Stomach smooth muscle (tissue), 2 donors: ENCODE measurements around the gene SLC30A7.
A peak's percentile ranks its signal among the peaks of the same experiment; 100 is the strongest.

Source experiments
- H3K27ac ChIP-seq: one replicate; pipeline ENCODE4 v1.7.0; 2013; ENCODE audit warnings: mild to moderate bottlenecking, low read length, inconsistent platforms
- H3K27me3 ChIP-seq, 2 donors: one replicate each; pipeline ENCODE4 v1.7.0; 2013; ENCODE audit warnings: low read length in 2 of 2; ENCODE audit not compliant: insufficient read depth in 2 of 2, control insufficient read depth in 1 of 2
- H3K36me3 ChIP-seq, 2 donors: one replicate each; pipeline ENCODE4 v1.7.0; 2013; ENCODE audit warnings: low read length in 2 of 2; ENCODE audit not compliant: control insufficient read depth in 2 of 2, insufficient read depth in 2 of 2
- H3K4me1 ChIP-seq: one replicate; pipeline ENCODE4 v1.7.0; 2013; ENCODE audit warnings: low read length; ENCODE audit not compliant: control insufficient read depth, insufficient read depth
- H3K4me3 ChIP-seq, 2 donors: one replicate each; pipeline ENCODE4 v1.7.0; 2013; ENCODE audit warnings: low read length in 2 of 2
- H3K9ac ChIP-seq, 2 donors: one replicate each; pipeline ENCODE4 v1.7.0; 2013; ENCODE audit warnings: low read length in 2 of 2, mild to moderate bottlenecking in 1 of 2
- H3K9me3 ChIP-seq, 2 donors: one replicate each; pipeline ENCODE4 v1.7.0; 2013; ENCODE audit warnings: low read length in 2 of 2; ENCODE audit not compliant: control insufficient read depth in 2 of 2
- donor health status: healthy.
- donor health status: Pancreatic carcinoma.

Gene SLC30A7

GRCh38 chr1:101004670-101005069 lies 108.8 kb downstream of the SLC30A7 start:
- Histone ChIP-seq H3K4me1 (no peaks in the 10 kb centered on the region), H3K36me3 (peaks cover 3 to 7% of the 10 kb centered on the region in 2 donors), H3K27me3 (no peaks in the 10 kb centered on the region), H3K4me3 (no peak overlapping the region), H3K9me3 (no peaks in the 10 kb centered on the region), H3K9ac (no peak overlapping the region), H3K27ac (no peak overlapping the region)

- no peak overlapping the region for H3K9ac ChIP-seq
- H3K4me1 ChIP-seq = no peaks in the 10 kb centered on the region
- no peaks in the 10 kb centered on the region for H3K27me3 ChIP-seq
- no peak overlapping the region for H3K27ac ChIP-seq
- no peaks in the 10 kb centered on the region for H3K9me3 ChIP-seq
- no peak overlapping the region for H3K4me3 ChIP-seq
- H3K36me3 ChIP-seq = peaks cover 3 to 7% of the 10 kb centered on the region in 2 donors
Measured at GRCh38 chr1:101005183-101005582, 109.3 kb downstream of the SLC30A7 start.

DNA sequence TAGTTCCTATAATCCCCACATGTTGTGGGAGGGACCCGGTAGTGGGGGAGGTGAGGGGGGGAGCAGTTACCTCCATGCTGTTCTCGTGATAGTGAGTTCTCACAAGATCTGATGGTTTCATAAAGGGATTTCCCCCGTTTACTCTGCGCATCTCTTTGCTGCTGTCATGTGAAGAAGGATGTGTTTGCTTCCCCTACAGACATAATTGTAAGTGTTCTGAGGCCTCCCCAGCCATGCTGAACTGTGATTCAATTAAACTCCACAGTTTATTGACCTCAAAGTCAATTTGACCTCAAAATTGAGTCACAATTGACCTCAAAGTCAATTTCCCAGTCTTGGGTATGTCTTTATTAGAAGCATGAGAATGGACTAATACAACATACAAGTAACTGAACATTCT lies 110.0 kb downstream of the SLC30A7 start:
- peaks cover 3 to 5% of the 10 kb centered on the region in 2 donors for H3K36me3 ChIP-seq
- no peak overlapping the region for H3K9ac ChIP-seq
- no peaks in the 10 kb centered on the region for H3K27me3 ChIP-seq
- no peaks in the 10 kb centered on the region for H3K9me3 ChIP-seq
- no peaks in the 10 kb centered on the region for H3K4me1 ChIP-seq
- H3K27ac ChIP-seq = no peak overlapping the region
- no peak overlapping the region for H3K4me3 ChIP-seq

- Histone ChIP-seq H3K4me3 (no peak overlapping the region), H3K4me1 (no peaks in the 10 kb centered on the region), H3K36me3 (peaks cover 0 to 3% of the 10 kb centered on the region in 2 donors), H3K9me3 (no peaks in the 10 kb centered on the region), H3K27me3 (no peaks in the 10 kb centered on the region), H3K9ac (no peak overlapping the region), H3K27ac (no peak overlapping the region)
Measured at GRCh38 chr1:101006553-101006952, 110.7 kb downstream of the SLC30A7 start.

DNA sequence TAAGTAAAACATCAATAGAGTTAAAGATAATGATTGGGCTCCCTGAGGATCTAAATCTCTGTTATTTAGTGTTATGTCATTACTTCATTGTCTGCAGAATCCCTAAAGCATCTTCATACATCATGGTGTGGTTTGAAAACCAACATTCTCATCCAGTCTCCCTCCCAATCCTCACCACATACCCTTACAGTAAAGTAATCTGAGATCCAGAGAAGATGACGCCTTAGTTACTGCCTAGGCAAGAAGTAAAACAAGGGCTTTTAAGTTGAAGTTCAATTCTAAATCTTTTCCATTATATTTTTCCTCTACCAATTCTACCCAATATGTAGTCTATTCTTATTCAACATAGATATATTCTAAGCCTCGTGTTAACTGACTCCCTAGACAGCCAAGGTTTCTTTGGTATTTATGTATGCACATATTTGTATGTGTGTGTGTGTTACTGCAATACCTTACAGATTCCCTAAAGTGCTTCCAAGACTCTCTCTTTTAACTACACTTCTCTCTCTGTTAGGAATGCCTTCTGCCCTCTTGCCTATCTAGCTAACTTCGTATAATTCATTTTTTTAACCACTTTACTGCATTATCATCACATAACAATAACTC lies 112.4 kb downstream of the SLC30A7 start:
- H3K36me3 ChIP-seq = peaks cover 0 to 3% of the 10 kb centered on the region in 2 donors
- H3K9ac ChIP-seq = no peak overlapping the region
- no peaks in the 10 kb centered on the region for H3K27me3 ChIP-seq
- H3K9me3 ChIP-seq = no peaks in the 10 kb centered on the region
- H3K27ac ChIP-seq = no peak overlapping the region
- no peak overlapping the region for H3K4me3 ChIP-seq
- H3K4me1 ChIP-seq = no peaks in the 10 kb centered on the region

DNA sequence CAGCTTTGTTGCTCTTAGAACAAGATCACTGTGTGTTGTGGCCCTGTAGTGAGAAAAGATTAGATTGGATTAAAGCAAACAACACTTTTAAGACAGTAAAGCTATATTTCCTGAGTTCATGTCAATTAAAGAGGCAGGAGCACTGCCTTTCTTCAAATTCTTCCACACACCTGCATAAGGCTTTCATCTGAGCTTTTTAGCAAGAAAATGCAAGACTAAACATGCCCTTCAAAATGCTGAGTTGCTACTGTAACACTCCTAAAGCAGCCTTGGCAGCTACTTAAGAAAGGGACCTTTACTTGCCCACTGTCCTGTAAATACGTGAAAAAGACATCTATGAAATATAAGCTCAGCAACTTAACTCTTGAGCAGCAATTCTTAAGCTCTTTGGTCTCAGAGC lies 117.9 kb downstream of the SLC30A7 start:
- Histone ChIP-seq H3K4me3 (no peak overlapping the region), H3K4me1 (no peaks in the 10 kb centered on the region), H3K27ac (no peak overlapping the region), H3K27me3 (no peaks in the 10 kb centered on the region), H3K9me3 (no peaks in the 10 kb centered on the region), H3K36me3 (no peaks in the 10 kb centered on the region), H3K9ac (no peak overlapping the region)

DNA sequence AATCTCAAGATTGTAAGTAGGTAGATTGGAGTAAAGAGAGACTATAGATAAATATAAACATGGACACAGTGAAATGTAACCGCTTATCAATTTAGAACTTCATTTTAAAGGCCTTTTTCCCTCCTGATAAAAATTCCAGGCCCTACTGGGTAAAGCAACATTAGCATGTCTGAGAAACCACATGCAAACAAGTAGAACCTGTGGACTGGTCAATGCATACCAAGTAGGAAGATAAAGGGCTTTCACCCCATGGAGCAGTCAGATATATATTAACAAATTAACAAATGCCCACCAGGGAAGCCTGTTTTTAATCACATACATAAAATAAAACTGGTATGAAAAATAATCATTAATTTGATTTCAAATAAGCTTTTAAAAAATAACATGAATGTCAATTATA lies 121.6 kb downstream of the SLC30A7 start:
- Histone ChIP-seq H3K27me3 (no peaks in the 10 kb centered on the region), H3K9ac (no peak overlapping the region), H3K4me1 (no peaks in the 10 kb centered on the region), H3K4me3 (no peak overlapping the region), H3K27ac (no peak overlapping the region), H3K36me3 (no peaks in the 10 kb centered on the region), H3K9me3 (no peaks in the 10 kb centered on the region)

GRCh38 chr1:101022294-101022693 lies 126.4 kb downstream of the SLC30A7 start:
- no peaks in the 10 kb centered on the region for H3K9me3 ChIP-seq
- H3K27me3 ChIP-seq = no peaks in the 10 kb centered on the region
- no peak overlapping the region for H3K27ac ChIP-seq
- H3K4me1 ChIP-seq = peaks cover 6% of the 10 kb centered on the region
- no peak overlapping the region for H3K9ac ChIP-seq
- H3K4me3 ChIP-seq = no peak overlapping the region
- no peaks in the 10 kb centered on the region for H3K36me3 ChIP-seq

- Histone ChIP-seq H3K9me3 (no peaks in the 10 kb centered on the region), H3K4me3 (peak overlapping the region; percentile 77 to 80), H3K27ac (peak overlapping the region; percentile 41), H3K9ac (peak overlapping the region; percentile 74 to 90), H3K4me1 (peaks cover 6% of the 10 kb centered on the region), H3K36me3 (no peaks in the 10 kb centered on the region), H3K27me3 (no peaks in the 10 kb centered on the region)
Measured at GRCh38 chr1:101025283-101025656, 129.4 kb downstream of the SLC30A7 start.

- H3K27me3 ChIP-seq = no peaks in the 10 kb centered on the region
- H3K9me3 ChIP-seq = no peaks in the 10 kb centered on the region
- H3K4me3 ChIP-seq = peak within 1 kb of the TSS; percentile 77 to 80
- H3K36me3 ChIP-seq = no peaks in the 10 kb centered on the region
- peak within 1 kb of the TSS; percentile 74 to 90 for H3K9ac ChIP-seq
- peaks cover 6% of the 10 kb centered on the region for H3K4me1 ChIP-seq
- peak within 1 kb of the TSS; percentile 41 for H3K27ac ChIP-seq
Measured at GRCh38 chr1:101025657-101026429, 130.0 kb downstream of the SLC30A7 start, which contains the start of gene DPH5. Gene DPH5, minus strand, starts transcription at chr1:101025784. Its CDS starts 341 bp downstream, at chr1:101025443.

- Histone ChIP-seq H3K9me3 (no peaks in the 10 kb centered on the region), H3K27ac (peak overlapping the region; percentile 41), H3K4me1 (peaks cover 6% of the 10 kb centered on the region), H3K9ac (peak overlapping the region; percentile 71 to 74), H3K27me3 (no peaks in the 10 kb centered on the region), H3K36me3 (no peaks in the 10 kb centered on the region), H3K4me3 (peak overlapping the region; percentile 77 to 80)
Measured at GRCh38 chr1:101026430-101026788, 130.5 kb downstream of the SLC30A7 start.
